NCI-H510A (cell line): Measurements from ENCODE around the gene TELO2.

Experiments
- DNase-seq: peaks from one replicate; lab custom pipeline; 2025; lab: John Stamatoyannopoulos, UW

The TELO2 gene

DNA sequence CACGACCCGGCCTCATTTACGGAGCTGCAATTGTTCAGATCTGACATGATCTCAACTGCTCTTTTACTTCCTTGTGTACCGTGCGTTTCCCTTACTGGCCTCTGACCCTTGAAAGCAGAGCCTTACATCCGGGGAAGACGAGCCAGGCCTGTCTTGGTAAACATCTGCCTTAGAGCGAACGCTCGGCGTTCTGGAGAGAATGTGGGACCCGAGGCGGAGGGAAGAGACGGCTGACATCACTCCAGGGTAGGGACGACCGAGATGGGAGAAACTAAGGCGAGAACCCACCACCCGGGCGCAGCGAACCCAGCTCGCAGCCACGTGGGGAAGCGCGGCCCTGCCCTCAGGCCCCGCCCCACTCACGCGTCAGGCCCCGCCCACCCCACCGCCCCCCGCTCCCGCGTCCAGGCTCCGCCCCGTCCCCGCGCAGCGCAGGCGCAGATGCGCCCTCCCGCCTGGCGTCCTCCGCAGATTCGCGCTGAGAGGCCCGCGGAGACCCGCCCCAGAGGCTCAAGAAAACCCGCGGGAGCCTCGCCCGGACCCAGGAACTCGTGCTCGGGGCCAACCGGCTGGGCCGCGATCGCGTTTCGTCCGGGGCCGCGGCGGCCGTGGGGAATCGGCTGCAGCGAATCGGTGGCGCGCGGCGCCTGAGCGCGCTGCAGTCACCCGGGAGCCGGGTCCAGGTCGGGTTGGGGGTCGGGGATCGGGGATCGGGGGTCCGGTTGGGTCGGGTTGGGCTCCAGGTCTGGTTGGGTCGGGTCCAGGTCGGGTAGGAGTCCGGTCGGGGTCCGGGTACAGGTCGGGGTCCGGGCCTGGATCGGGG lies at the start of gene TELO2:
TSS of gene TELO2 (plus strand) at position 438 of the 823 bp plus-strand sequence. CDS start 922 bp downstream, outside the sequence.
- no peak for DNase-seq

GRCh38 chr16:1443403-1443973 lies 49.7 kb upstream of the TELO2 start:
- DNase-seq, result no peak

DNA sequence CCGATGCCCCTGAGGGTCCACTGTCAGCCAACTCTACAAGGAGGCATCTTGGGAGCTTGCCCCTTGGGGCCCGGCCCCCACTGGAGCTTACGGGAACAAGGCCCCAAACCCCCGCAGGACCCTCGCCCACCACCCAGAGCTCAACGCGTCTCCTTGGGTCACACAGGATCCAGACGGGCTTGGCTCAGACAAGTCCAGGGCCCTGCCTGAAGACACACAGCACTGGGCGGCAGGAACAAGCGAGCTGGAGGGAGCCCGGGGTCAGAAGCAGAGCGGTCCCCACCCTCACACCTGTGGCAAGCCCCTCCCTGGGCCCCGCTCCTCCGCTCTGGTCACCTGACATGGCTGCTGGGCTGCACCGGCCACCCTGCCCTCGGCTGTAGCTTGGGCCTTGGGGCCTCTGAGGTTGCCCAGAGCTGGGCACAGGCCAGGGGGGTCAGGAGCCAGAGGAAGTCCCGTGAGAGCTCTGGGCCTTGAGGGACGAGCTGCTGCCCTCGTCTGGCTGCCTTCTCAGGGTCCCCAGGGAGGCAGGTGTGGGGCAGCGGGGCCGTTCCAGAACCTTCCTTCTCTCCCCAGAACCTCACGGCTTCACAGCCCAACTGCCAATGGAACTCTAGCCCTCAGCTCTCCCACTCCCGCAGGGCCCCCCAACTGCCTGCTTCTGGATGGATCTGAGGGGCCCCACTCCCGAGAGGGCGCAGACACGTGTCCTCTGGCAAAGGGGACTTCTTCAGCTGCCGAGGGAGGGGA lies 49.0 kb upstream of the TELO2 start, which contains the start of gene CCDC154:
TSS of gene CCDC154 (minus strand) at position 577 of the 750 bp plus-strand sequence. CDS start at position 343, 234 bp downstream.
- no peak for DNase-seq

GRCh38 chr16:1444730-1445517 lies 48.2 kb upstream of the TELO2 start:
- no peak for DNase-seq

DNA sequence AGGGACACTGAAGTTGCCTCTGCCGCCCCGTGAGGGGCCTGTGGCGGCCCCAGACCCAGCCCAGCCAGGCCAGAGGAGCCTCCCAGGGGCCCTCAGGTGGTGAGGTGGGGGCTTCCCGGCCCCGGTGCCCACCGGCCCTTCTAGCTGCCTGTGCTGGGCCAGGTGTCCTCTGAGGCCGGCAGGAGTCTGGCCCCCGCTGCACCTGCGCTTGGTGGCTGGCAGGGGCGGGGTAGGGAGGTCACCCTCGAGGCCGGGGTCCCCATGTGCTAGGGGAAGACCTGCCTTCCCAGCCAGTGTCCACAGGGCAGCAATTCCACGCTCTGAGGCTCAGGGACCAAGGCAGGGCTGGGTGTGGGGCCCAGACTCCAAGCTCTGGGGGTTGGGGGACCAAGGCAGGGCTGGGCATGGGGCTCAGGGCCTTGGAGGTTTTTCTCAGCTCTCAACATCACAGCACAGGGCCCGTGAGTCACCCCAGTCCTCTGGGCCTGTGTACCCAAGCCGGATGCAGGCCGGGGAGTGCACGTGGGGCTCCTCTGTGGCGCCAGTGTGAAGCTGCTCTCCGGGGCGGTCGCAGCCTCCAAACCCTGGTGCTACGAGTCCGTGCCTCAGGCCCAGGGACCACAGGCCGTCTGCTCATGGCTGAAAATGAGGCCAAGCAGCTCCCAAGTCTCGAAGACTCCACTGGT lies 47.5 kb upstream of the TELO2 start:
- no peak for DNase-seq

- no peak for DNase-seq
Observed at GRCh38 chr16:1446296-1447080, 46.7 kb upstream of the TELO2 start.

DNA sequence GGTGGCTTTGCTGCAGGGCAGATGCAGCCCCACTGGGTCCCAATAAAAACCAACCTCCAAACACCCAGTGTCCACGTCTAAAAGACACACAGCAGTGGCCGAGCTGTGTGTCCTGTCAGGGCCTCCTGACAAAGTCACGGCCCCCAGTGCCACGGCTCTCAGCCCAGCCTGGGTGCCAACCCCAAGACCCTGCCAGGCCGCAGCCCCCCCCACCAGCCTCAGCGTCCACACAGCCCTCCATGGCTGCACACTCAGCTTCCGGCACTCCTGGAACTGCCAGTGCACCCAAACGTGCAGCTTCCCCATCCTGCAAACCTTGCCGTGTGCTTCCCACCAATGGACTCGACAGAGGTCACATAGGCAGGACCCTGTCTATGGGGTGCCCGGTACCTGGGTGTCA lies 45.2 kb upstream of the TELO2 start:
- DNase-seq, result no peak

DNA sequence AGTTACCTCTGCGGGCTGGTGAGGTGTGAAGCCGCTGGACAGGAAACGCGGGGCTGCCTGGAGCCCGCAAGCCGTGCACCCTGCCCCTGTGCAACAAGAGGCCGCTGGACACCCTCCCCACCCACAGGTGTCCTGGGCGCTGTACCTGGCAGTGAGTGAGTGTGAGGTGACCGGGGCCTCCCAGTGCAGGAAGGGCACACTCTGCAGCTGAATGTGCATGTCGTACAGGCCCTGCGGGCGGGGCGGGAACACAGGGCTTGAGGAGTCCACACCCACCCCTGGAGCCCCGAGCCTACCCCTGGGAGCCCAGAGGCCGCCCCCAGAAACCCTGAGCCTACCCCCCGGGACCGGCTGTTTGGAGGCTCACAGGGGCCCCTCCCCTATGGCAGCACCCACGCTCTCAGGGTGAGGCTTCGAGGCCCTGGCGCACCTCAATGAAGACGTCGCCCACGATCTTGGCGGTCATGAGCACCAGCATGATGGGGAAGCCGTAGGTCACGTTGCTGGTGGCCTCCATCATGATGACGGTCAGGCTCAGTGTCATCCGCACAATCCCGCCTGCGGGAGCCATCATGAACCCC lies 44.5 kb upstream of the TELO2 start:
- no peak for DNase-seq

GRCh38 chr16:1449201-1449788 lies 43.9 kb upstream of the TELO2 start:
- DNase-seq, result no peak

DNA sequence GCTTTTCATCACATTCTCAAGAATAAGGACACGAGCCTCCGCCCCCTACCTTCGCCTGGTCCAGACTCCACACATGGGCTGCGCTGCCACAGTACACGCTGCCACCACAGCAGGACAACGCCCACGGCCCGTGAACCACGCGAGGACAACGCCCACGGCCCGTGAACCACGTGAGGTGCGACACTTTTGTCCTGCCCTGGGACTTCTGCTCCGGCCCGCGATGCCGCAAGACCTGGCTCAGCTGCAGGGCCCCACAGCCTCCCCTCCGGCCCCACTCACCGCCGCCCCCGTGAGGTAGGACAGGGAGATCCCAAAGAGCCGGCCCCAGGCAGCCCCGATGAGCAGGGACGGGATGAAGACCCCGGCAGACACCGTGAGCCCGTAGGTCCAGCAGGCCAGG lies 42.9 kb upstream of the TELO2 start:
- no peak for DNase-seq

DNA sequence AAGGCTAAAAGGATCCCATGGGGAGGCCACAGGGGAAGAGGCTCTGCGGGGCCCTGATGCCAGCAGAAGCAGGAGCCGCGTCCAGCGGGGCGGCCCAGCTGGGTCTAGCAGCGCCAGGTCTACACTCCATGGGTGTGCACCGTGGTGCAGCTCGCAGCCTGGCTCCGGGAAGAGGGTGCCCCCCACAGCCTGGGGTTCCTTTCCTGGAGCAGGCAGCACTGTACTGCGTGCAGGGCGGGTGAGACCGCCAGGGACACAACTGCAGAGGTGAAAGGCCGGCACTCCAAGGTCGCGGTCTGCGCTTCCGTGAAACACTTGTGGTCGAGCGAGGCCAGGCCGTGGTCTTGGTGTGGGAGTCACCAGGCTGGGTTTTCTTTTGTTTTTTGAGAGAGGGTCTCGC lies 42.3 kb upstream of the TELO2 start:
- no peak for DNase-seq

- DNase-seq, result no peak
Observed at GRCh38 chr16:1451702-1452392, 41.3 kb upstream of the TELO2 start.

DNA sequence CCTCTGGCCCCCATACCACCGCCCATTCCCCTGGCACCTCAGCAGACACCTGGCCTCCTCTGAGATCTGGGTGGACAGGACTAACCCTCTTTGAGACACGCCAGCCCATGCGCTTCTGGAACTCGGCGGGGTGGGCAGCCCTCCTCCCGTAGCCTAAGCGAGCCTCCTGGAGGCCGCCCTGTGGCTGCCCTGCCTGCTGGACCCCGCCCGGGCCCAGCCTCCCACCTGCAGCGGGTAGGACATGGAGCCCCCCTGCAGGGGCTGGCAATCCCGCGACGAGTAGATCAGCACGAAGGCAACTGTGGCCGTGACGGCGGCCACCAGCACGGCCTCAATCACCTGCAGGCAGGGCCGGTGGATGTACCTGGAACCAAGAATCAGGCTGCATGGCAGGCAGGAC lies 40.6 kb upstream of the TELO2 start:
- DNase-seq, result no peak

- DNase-seq, result no peak
Observed at GRCh38 chr16:1453316-1453715, 39.8 kb upstream of the TELO2 start.

DNA sequence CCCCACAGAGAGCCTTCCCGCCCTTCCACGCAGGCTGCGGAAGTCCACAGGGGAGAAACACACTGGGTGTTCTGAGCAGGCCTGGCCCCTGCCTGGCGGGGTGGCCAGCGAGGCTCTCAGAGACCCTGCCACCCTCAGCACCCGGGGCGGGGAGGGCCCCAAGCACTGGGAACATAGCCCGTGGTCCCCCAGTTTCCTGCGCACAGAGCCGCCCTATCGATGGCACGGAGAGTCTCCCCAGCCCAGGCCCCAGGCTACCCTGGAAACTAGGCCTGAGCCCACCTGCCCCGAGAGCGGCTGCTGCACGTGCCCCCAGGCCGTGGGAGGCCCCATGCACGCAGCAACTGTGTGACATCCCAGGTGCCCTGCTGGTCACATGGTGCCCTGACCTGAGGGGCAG lies 38.6 kb upstream of the TELO2 start:
- DNase-seq, result no peak

DNA sequence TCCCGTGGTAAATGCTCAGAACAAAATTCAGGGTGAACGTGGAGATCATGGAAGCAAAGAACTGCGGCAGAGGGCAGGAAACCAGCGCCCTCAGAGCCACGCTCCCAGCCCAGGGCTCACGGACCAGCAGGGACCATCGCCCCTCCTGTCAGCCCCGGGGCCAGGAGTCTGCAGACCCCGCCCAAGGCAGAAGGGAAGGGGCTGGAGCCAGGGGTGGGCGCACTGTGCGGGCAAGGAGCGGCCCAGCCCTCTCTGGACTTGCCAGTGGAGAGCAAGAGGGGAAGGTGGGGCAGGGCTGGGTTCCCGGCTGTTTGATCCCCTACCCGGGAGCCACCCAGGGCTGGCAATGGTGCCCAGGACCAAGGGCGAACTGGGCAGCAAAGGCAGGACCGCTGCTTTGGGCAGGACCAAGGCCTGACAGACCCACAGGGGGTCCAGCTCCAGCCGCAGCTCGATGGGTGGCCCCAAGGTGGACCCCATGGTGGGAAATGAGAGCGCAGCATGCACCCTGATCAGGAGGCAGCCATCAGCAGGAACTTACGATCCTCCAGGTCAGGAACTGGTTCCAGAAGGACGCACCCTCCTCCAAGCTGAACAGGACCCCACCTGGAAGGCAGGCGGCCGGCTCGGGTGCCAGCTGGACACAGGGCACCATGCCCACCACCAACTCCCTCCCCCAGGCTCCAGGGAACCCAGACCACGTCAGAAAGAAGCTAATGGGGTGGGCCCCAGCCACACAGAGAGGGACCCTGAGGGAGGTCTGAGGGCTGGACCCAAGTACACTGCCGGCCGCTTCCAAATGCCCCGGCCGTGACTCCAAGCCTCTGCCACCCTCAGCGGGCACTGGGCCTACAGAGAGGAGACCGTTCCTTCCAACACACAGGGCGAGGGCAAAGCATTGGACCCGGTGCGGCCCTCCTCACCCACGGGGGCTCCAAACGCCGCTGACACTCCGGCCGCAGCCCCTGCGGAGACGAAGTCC lies 37.7 kb upstream of the TELO2 start:
- DNase-seq, result no peak

DNA sequence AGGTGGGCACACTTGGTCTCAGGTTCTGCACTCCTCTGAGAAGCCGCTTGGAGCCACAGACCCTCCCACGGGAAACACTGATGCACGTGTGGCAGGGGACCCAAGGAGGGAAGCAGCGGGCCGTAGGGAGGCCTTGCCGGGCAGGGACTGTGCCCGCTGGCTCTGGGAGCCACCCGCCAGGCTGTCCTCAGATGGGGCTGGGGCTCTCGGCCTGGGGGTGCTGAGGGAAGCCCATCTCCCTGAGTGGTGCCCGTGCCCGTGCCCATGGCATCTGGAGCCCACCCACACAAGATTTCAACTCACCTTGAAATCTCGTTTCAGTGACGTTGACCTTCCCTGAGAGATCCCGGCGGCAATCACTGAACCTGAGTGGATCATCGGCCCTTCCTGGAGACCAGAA lies 36.2 kb upstream of the TELO2 start:
- DNase-seq, result no peak
